Rectal smooth muscle tissue (tissue), 1 donor: ENCODE measurements around the gene RBM12.
"Not testable (repeated sequence)": the region's sequence is repeated elsewhere in the genome, so short reads cannot be mapped to it uniquely, and the experiment has no call there.

ENCODE experiments used
- H3K27ac ChIP-seq: one replicate; pipeline ENCODE4 v1.7.0; 2013; ENCODE audit warnings: low read depth, low read length, inconsistent platforms
- H3K27me3 ChIP-seq: one replicate; pipeline ENCODE4 v1.7.0; 2013; ENCODE audit warnings: low read length; ENCODE audit not compliant: control insufficient read depth, insufficient read depth
- H3K36me3 ChIP-seq: one replicate; pipeline ENCODE4 v1.7.0; 2013; ENCODE audit warnings: low read length; ENCODE audit not compliant: control insufficient read depth, insufficient read depth
- H3K4me1 ChIP-seq: one replicate; pipeline ENCODE4 v1.7.0; 2013; ENCODE audit warnings: low read length; ENCODE audit not compliant: control insufficient read depth, insufficient read depth
- H3K4me3 ChIP-seq: one replicate; pipeline ENCODE4 v1.7.0; 2013; ENCODE audit warnings: low read length
- H3K9ac ChIP-seq: one replicate; pipeline ENCODE4 v1.7.0; 2013; ENCODE audit warnings: low read length

RBM12 gene

GRCh38 chr20:35686872-35687271 lies 22.2 kb upstream of the RBM12 start:
- not testable (repeated sequence) for H3K9ac ChIP-seq, H3K4me3 ChIP-seq, H3K27ac ChIP-seq, H3K4me1 ChIP-seq, H3K27me3 ChIP-seq
- H3K36me3 ChIP-seq: peaks cover 15% of the 10 kb centered on the region

GRCh38 chr20:35685368-35685767 lies 20.7 kb upstream of the RBM12 start:
- H3K36me3 ChIP-seq: peaks cover 14% of the 10 kb centered on the region
- H3K27ac ChIP-seq, H3K4me1 ChIP-seq, H3K9ac ChIP-seq, H3K27me3 ChIP-seq, H3K4me3 ChIP-seq: not testable (repeated sequence)

DNA sequence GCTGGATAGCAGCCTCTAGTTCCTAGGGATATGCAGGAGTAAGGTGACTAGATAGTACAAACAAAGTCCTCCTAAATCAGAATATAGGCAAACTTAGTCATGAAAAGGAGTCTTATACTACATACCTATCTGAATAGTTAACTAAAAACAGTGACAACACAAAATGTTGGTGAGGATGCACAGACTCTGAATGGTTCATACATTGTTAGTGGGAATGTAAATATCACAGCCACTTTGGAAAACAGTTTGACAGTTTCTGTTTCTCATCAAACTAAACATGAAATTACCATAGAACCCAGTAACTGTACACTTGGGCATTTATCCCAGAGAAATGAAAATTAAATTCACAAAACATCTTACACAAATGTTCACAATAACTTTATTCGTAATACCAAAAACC lies 17.3 kb upstream of the RBM12 start:
- Histone ChIP-seq H3K27me3 (no peaks in the 10 kb centered on the region), H3K4me3 (no peak overlapping the region), H3K9ac (no peak overlapping the region), H3K36me3 (no peaks in the 10 kb centered on the region), H3K4me1 (no peaks in the 10 kb centered on the region), H3K27ac (peak overlapping the region; percentile 27)

GRCh38 chr20:35680452-35681183 lies 15.9 kb upstream of the RBM12 start:
- Histone ChIP-seq H3K27me3 (no peaks in the 10 kb centered on the region), H3K27ac (no peak overlapping the region), H3K9ac (no peak overlapping the region), H3K36me3 (no peaks in the 10 kb centered on the region), H3K4me3 (no peak overlapping the region), H3K4me1 (no peaks in the 10 kb centered on the region)

DNA sequence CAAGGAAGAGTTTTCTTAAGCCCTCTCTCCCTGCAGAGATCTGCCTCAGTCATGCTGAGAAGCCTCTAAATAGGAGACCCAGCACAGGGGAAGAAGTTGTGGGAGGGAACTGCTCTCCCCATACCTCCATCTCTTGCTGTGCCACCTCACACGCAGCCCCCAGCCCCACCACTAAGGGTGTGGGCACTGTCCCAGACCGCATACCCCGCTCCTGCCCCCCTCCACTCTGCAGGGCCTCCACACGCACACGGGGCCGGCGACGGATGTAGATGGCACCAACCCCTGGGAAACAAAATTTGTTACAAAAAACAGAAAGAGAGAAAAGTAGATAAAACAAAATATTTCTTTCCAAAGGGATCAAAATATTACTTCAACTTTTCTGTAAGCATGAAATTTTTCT lies 10.2 kb upstream of the RBM12 start:
- Histone ChIP-seq H3K27ac (no peak overlapping the region), H3K4me1 (no peaks in the 10 kb centered on the region), H3K27me3 (no peaks in the 10 kb centered on the region), H3K36me3 (peaks cover 15% of the 10 kb centered on the region), H3K4me3 (no peak overlapping the region), H3K9ac (no peak overlapping the region)

DNA sequence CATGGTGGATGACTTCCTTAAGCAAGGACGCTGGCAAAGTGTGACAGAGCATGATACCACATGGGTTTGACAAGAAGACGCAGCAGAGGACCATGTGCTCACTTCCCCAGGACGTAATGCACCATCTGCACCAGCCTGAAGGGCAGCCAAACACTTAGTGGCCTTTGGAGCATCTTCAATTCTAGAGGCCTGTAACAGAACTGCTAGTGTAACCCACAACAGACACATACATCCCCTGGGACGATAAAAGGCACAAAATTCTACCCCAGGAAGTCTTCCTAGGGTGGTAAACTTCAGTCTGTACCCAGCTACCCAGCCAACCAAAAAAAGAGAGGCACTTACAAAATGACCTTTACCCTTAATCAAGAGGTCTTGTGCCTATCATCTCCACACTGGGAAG lies 9.2 kb upstream of the RBM12 start:
- H3K27ac ChIP-seq: no peak overlapping the region
- no peaks in the 10 kb centered on the region for H3K27me3 ChIP-seq
- H3K4me3 ChIP-seq: no peak overlapping the region
- no peak overlapping the region for H3K9ac ChIP-seq
- H3K4me1 ChIP-seq: no peaks in the 10 kb centered on the region
- peaks cover 15% of the 10 kb centered on the region for H3K36me3 ChIP-seq

DNA sequence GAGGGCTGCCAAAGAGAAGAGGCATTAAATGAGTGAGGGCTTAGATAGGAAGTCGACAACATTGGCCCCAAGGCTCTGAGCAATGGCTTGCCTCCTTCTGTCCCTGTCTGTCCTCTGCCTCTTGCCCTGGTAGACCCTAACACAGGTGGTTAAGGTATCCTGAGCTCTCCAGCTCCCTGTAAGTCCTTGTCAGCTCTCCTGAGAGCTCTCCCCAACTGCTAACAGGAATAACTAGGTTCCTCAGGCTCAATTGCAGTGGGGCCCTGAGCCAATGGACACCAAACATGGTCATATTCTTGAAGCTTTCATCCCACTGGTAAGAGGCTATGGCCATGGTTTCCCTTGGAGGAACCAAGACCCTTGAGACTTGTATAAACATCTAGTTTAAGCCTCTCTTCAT lies 5.0 kb upstream of the RBM12 start:
- H3K4me1 ChIP-seq: no peaks in the 10 kb centered on the region
- no peak overlapping the region for H3K4me3 ChIP-seq
- H3K36me3 ChIP-seq: peaks cover 15% of the 10 kb centered on the region

DNA sequence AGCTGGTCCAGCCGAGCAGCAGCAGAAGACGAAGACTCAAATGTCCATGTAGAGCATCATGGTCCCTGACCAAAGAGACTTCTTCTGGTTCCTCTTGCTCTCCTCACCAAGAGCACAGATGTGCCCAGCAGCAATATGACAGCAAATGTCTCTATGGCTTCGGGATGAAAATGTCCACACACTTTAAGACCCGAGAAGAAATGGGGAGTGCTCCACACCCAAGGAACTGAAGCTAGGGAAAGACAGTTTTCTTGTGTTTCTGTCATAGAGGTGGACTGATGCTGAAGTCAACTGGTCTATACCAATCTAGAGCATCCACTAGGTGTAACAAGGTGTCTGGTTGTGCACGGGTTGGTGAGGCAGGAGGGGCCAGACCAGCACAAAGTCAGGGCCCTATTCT lies 4.5 kb upstream of the RBM12 start:
- Histone ChIP-seq H3K4me1 (no peaks in the 10 kb centered on the region), H3K36me3 (peaks cover 13% of the 10 kb centered on the region), H3K4me3 (no peak overlapping the region), H3K27me3 (no peaks in the 10 kb centered on the region), H3K27ac (no peak overlapping the region), H3K9ac (no peak overlapping the region)

More for the DNA sequence above, 5.0 kb upstream of the RBM12 start:
- Histone ChIP-seq H3K9ac (no peak overlapping the region), H3K27ac (no peak overlapping the region), H3K27me3 (no peaks in the 10 kb centered on the region)

- Histone ChIP-seq H3K27me3 (no peaks in the 10 kb centered on the region), H3K9ac (no peak overlapping the region), H3K36me3 (no peaks in the 10 kb centered on the region), H3K27ac (no peak overlapping the region), H3K4me1 (peaks cover 14% of the 10 kb centered on the region), H3K4me3 (no peak overlapping the region)
Observed at GRCh38 chr20:35665949-35666288, 1.2 kb upstream of the RBM12 start.

- Histone ChIP-seq H3K27me3 (no peaks in the 10 kb centered on the region), H3K4me3 (peak overlapping the region; percentile 71), H3K36me3 (no peaks in the 10 kb centered on the region), H3K9ac (peak overlapping the region; percentile 95), H3K27ac (peak overlapping the region; percentile 93), H3K4me1 (peaks cover 16% of the 10 kb centered on the region)
Observed at GRCh38 chr20:35663516-35664465, 909 bp downstream of the RBM12 start.

GRCh38 chr20:35662551-35662950 lies 2.1 kb downstream of the RBM12 start:
- no peak overlapping the region for H3K27ac ChIP-seq
- H3K9ac ChIP-seq: no peak overlapping the region

DNA sequence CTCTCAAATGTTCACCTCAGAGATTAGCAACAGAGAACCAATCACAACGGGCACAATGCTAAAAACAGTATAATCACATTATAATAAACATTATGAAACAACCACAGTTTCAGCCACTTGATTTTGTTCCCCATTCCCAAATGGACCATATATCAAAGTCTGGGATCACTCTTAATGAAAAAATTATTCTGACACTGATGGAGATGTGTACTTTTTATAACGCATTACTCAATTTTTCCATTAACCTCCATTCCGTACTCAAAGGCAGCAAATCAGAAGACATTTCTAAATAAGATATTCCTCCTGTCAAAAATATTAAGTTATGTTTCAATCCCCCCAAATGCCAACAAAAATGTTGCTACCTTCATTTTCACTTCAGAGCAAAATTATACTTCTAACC lies 2.8 kb downstream of the RBM12 start:
- Histone ChIP-seq H3K4me3 (no peak overlapping the region), H3K4me1 (peaks cover 20% of the 10 kb centered on the region), H3K36me3 (no peaks in the 10 kb centered on the region), H3K27me3 (no peaks in the 10 kb centered on the region), H3K27ac (no peak overlapping the region), H3K9ac (no peak overlapping the region)

More at GRCh38 chr20:35662551-35662950, 2.1 kb downstream of the RBM12 start:
- Histone ChIP-seq H3K27me3 (no peaks in the 10 kb centered on the region), H3K4me3 (peak overlapping the region; percentile 71), H3K36me3 (no peaks in the 10 kb centered on the region), H3K4me1 (peaks cover 16% of the 10 kb centered on the region)
